Vagina (tissue), 2 donors: Measurements from ENCODE around the gene GATB. TPM values are rescaled to one million over a fixed set of nuclear protein-coding genes. Genes with fewer than 3 reads are reported as not detected.

ENCODE experiments used
- DNase-seq, 2 donors: peaks; one replicate each; pipeline ENCODE4 v3.0.0-alpha.2; 2017; ENCODE audit errors: extremely low spot score in 2 of 2
- H3K27ac ChIP-seq: fragments of 200-600 bp; sonication (generic); one replicate; pipeline ENCODE4 v1.5.1; 2019
- H3K27me3 ChIP-seq: fragments of 200-600 bp; sonication (generic); one replicate; pipeline ENCODE4 v1.5.1; 2019
- H3K36me3 ChIP-seq, 2 donors: fragments of 200-600 bp; sonication (generic); one replicate each; pipeline ENCODE4 v1.5.1; 2017 to 2019
- H3K4me1 ChIP-seq: fragments of 200-600 bp; sonication (generic); one replicate; pipeline ENCODE4 v1.5.1; 2019
- H3K4me3 ChIP-seq, 2 donors: fragments of 200-600 bp; sonication (generic); 1 replicate in 1 of 2; 2 replicates in 1 of 2; pipeline ENCODE4 v1.5.1; 2016 to 2019
- H3K9me3 ChIP-seq: fragments of 200-600 bp; sonication (generic); one replicate; pipeline ENCODE4 v1.5.1; 2019
- POLR2A ChIP-seq, 2 donors: fragments of 450-650 bp; IDR thresholded peaks; one replicate each; pipeline ENCODE4 v1.6.1; 2017; ENCODE audit warnings: antibody characterized with exemption in 2 of 2, mild to moderate bottlenecking in 2 of 2, moderate library complexity in 2 of 2
- POLR2AphosphoS5 ChIP-seq, 2 donors: sonication (generic); formaldehyde crosslinking; IDR thresholded peaks; one replicate each; pipeline ENCODE4 v1.9.0; 2017; ENCODE audit warnings: antibody characterized with exemption in 2 of 2, mild to moderate bottlenecking in 2 of 2, low read depth in 1 of 2; ENCODE audit not compliant: insufficient read depth in 1 of 2
- intact Hi-C: fragments of 100-400 bp; cut with DNase I; formaldehyde crosslinking; loops from one replicate; pipeline ENCODE4 v1.15.1; 2023
- total RNA-seq: library from RNA; depleted of rRNA; stranded (reverse); fragments of >200 nt; gene quantifications from one replicate; pipeline ENCODE4 v1.2.3, GENCODE V29; 2016
- TF ChIP-seq, protein P1 (sequence below), 3 experiments: fragments of 450-650 bp in 2 of 3; fragments of 200-600 bp in 1 of 3; sonication (generic) in 1 of 3; IDR thresholded peaks; one replicate each; pipeline ENCODE4 v1.5.1; 2017 to 2019; ENCODE audit warnings: antibody characterized with exemption in 3 of 3, mild to moderate bottlenecking in 2 of 3, moderate library complexity in 2 of 3

The GATB gene
- total RNA-seq, 1 donor from 2014 or later: 17.7 TPM

DNA sequence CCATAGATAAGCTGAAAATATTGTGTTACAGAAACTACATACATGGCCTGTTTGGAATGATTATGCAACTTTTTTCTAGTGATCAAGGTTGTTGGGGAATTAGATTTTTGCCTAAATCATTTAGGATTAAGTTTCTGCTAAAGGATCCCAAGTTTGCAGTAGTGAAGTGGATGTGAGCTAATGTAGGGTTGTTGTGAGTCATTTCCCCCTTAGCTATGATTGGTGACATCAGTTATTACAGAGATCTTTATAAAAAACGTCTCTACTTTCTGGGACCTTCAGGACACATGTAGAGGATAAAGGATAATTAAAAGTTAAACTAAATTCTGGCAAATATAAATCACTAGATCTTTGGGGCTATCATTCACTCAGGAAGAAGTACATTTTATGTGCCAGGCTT is 133.3 kb downstream of the GATB start:
- Histone ChIP-seq H3K4me1 (no peaks in the 10 kb centered on the region), H3K27ac (no peak overlapping the region), H3K4me3 (no peak overlapping the region), H3K36me3 (no peaks in the 10 kb centered on the region), H3K9me3 (no peaks in the 10 kb centered on the region), H3K27me3 (no peaks in the 10 kb centered on the region)
- TF ChIP-seq POLR2A (IDR thresholded peaks at IDR 0.05) (no peak), POLR2AphosphoS5 (IDR thresholded peaks at IDR 0.05; ENCODE audit: insufficient read depth in 1 of 2, low read depth in 1 of 2) (no peak)
- TF ChIP-seq, protein P1, sequence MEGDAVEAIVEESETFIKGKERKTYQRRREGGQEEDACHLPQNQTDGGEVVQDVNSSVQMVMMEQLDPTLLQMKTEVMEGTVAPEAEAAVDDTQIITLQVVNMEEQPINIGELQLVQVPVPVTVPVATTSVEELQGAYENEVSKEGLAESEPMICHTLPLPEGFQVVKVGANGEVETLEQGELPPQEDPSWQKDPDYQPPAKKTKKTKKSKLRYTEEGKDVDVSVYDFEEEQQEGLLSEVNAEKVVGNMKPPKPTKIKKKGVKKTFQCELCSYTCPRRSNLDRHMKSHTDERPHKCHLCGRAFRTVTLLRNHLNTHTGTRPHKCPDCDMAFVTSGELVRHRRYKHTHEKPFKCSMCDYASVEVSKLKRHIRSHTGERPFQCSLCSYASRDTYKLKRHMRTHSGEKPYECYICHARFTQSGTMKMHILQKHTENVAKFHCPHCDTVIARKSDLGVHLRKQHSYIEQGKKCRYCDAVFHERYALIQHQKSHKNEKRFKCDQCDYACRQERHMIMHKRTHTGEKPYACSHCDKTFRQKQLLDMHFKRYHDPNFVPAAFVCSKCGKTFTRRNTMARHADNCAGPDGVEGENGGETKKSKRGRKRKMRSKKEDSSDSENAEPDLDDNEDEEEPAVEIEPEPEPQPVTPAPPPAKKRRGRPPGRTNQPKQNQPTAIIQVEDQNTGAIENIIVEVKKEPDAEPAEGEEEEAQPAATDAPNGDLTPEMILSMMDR (IDR thresholded peaks at IDR 0.05): no peak
- DNase-seq: no peak
- intact Hi-C loops: no loop called here

DNA sequence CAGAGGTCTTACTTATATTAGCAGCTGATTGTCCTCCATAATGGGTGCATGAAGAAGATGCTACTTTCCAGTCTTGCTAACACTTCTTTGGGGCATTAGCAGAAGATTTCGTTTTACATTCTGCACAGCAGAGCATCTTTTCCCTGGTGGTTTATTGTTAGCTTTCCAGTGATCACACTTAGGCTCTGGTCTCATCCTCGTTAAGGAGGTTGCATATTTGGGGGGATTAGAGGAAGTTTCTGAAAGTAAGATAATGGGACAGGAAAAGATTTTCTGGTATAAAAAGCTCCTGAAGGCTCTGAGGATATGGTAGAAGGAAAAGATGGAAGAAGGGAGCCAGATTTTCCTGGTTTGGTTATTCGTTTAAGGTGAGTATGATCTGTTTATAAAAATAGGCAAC is 134.1 kb downstream of the GATB start:
- DNase-seq: no peak
- Histone ChIP-seq H3K9me3 (no peaks in the 10 kb centered on the region), H3K4me1 (no peaks in the 10 kb centered on the region), H3K4me3 (no peak overlapping the region), H3K27ac (no peak overlapping the region), H3K27me3 (no peaks in the 10 kb centered on the region), H3K36me3 (no peaks in the 10 kb centered on the region)
- intact Hi-C loops: no loop called here
- no peak for TF ChIP-seq POLR2A (IDR thresholded peaks at IDR 0.05)
- TF ChIP-seq POLR2AphosphoS5 (IDR thresholded peaks at IDR 0.05; ENCODE audit: insufficient read depth in 1 of 2, low read depth in 1 of 2): no peak
- TF ChIP-seq, protein P1 (IDR thresholded peaks at IDR 0.05): no peak

- H3K4me3 ChIP-seq: no peak overlapping the region
- intact Hi-C loops: no loop called here
- no peaks in the 10 kb centered on the region for H3K9me3 ChIP-seq
- no peaks in the 10 kb centered on the region for H3K4me1 ChIP-seq
- H3K27ac ChIP-seq: no peak overlapping the region
- no peaks in the 10 kb centered on the region for H3K27me3 ChIP-seq
- TF ChIP-seq POLR2A (IDR thresholded peaks at IDR 0.05): no peak
- TF ChIP-seq, protein P1 (IDR thresholded peaks at IDR 0.05): no peak
- no peak for TF ChIP-seq POLR2AphosphoS5 (IDR thresholded peaks at IDR 0.05; ENCODE audit: insufficient read depth in 1 of 2, low read depth in 1 of 2)
- no peak for DNase-seq
- no peaks in the 10 kb centered on the region for H3K36me3 ChIP-seq
Measured at GRCh38 chr4:151626228-151626627, 134.6 kb downstream of the GATB start.

DNA sequence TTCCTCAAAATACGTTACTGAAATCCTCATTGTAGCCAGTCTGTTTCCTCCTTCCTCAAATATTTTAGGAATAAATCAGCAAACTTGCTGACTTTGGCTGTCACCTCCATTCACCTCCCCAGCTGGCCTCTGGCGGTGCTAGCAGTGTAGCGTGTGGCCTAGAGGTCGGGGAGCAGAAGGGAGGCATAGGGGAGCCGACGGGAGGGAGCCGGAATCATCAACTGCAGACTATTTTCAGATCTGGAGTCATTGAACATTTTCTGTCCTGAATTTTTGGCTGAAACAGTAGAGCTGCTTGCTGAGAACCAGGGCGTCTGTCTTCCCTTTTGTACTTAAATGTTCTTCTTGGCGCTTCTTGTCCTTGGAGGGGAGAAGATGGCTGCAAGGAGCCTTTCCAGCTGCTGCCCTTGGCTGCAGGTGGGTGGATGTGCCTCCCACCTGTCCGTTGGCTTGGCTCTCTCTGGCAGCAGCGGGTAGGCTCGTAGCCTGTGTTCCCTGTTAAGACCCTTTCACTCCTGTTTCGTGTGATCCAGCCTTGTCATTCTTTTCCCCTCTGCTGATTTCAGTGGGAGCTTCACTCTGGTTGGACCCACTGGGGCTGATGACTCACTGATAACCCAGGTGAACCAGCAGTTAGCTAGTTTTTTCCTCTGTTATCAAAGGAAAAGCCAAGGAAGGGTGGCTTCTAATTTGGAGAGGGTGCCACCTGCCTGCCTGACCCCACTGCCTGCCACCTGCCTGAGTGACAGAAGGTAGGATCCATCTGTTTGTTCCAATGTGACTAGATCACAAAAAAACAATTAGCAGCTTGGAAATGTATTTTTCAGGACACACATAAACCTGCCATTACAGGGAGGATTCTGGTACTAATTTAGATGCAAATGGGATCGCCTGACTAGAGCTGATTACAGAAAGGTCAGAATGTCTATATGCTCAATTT is 135.9 kb downstream of the GATB start:
- TF ChIP-seq POLR2A (IDR thresholded peaks at IDR 0.05): no peak
- no peak for TF ChIP-seq POLR2AphosphoS5 (IDR thresholded peaks at IDR 0.05; ENCODE audit: insufficient read depth in 1 of 2, low read depth in 1 of 2)
- TF ChIP-seq, protein P1 (IDR thresholded peaks at IDR 0.05): no peak
- H3K9me3 ChIP-seq: no peaks in the 10 kb centered on the region
- no peaks in the 10 kb centered on the region for H3K27me3 ChIP-seq
- H3K4me1 ChIP-seq: no peaks in the 10 kb centered on the region
- H3K36me3 ChIP-seq: no peaks in the 10 kb centered on the region
- H3K4me3 ChIP-seq: no peak overlapping the region
- intact Hi-C loops: no loop called here
- DNase-seq: no peak
- H3K27ac ChIP-seq: no peak overlapping the region
